ENCODE measurements around the gene BLMH.

- no peak for TF ChIP-seq POLR2A (IDR thresholded peaks at IDR 0.05)
- TF ChIP-seq CTCF (IDR thresholded peaks at IDR 0.05), result no peak
Measured at GRCh38 chr17:30316736-30317135, 25.0 kb upstream of the BLMH start.

All from transverse colon (tissue), 3 donors.